Inflammatory macrophage treated with lipopolysaccharide for 4 hours (primary cell): Measurements from ENCODE around the gene NCCRP1.
"Not testable (repeated sequence)": the region's sequence is repeated elsewhere in the genome, so short reads cannot be mapped to it uniquely, and the experiment has no call there.

Source experiments
- DNase-seq: peaks from one replicate; pipeline ENCODE4 v3.0.0-alpha.2; 2020

Gene NCCRP1

GRCh38 chr19:39209196-39209595 lies 12.4 kb downstream of the NCCRP1 start:
- DNase-seq = no peak

- no peak for DNase-seq
Measured at GRCh38 chr19:39211731-39212374, 15.1 kb downstream of the NCCRP1 start.

GRCh38 chr19:39212375-39212742 lies 15.6 kb downstream of the NCCRP1 start:
- DNase-seq = peak; percentile 29

- DNase-seq = not testable (repeated sequence)
Measured at GRCh38 chr19:39215323-39215722, 18.6 kb downstream of the NCCRP1 start.

- no peak for DNase-seq
Measured at GRCh38 chr19:39217094-39217493, 20.3 kb downstream of the NCCRP1 start.

GRCh38 chr19:39218230-39219007 lies 21.7 kb downstream of the NCCRP1 start:
- DNase-seq = no peak

GRCh38 chr19:39219108-39219507 lies 22.3 kb downstream of the NCCRP1 start:
- not testable (repeated sequence) for DNase-seq

GRCh38 chr19:39223703-39224279 lies 27.0 kb downstream of the NCCRP1 start:
- no peak for DNase-seq

- DNase-seq = no peak
Measured at GRCh38 chr19:39224910-39225309, 28.1 kb downstream of the NCCRP1 start.

GRCh38 chr19:39230096-39230764 lies 33.5 kb downstream of the NCCRP1 start:
- no peak for DNase-seq

GRCh38 chr19:39232708-39233107 lies 35.9 kb downstream of the NCCRP1 start:
- DNase-seq = no peak

GRCh38 chr19:39236527-39236926 lies 39.8 kb downstream of the NCCRP1 start:
- no peak for DNase-seq

GRCh38 chr19:39237200-39238184 lies 40.7 kb downstream of the NCCRP1 start:
- peak; percentile 3 for DNase-seq

GRCh38 chr19:39238209-39238608 lies 41.4 kb downstream of the NCCRP1 start:
- no peak for DNase-seq

- no peak for DNase-seq
Measured at GRCh38 chr19:39238944-39239343, 42.2 kb downstream of the NCCRP1 start.

- no peak for DNase-seq
Measured at GRCh38 chr19:39240421-39240820, 43.7 kb downstream of the NCCRP1 start.

GRCh38 chr19:39243741-39244140 lies 47.0 kb downstream of the NCCRP1 start:
- not testable (repeated sequence) for DNase-seq

GRCh38 chr19:39244410-39245100 lies 47.8 kb downstream of the NCCRP1 start, which contains the start of gene IFNL3:
TSS of gene IFNL3 (minus strand) at chr19:39245006. CDS start at chr19:39244967, 39 bp downstream.
- DNase-seq = not testable (repeated sequence)

- DNase-seq = not testable (repeated sequence)
Measured at GRCh38 chr19:39245166-39245565, 48.4 kb downstream of the NCCRP1 start.

- no peak for DNase-seq
Measured at GRCh38 chr19:39246951-39247669, 50.3 kb downstream of the NCCRP1 start.
